ENCODE measurements around the gene AFAP1. TPM values are rescaled to one million over a fixed set of nuclear protein-coding genes. Genes with fewer than 3 reads are reported as not detected.

Gene AFAP1
- total and polyA plus RNA-seq, 2 of the 8 experiments (the other 6 are each of a cell fraction or from before 2014, with no cell fraction given) = 3.6 to 18.2 TPM

DNA sequence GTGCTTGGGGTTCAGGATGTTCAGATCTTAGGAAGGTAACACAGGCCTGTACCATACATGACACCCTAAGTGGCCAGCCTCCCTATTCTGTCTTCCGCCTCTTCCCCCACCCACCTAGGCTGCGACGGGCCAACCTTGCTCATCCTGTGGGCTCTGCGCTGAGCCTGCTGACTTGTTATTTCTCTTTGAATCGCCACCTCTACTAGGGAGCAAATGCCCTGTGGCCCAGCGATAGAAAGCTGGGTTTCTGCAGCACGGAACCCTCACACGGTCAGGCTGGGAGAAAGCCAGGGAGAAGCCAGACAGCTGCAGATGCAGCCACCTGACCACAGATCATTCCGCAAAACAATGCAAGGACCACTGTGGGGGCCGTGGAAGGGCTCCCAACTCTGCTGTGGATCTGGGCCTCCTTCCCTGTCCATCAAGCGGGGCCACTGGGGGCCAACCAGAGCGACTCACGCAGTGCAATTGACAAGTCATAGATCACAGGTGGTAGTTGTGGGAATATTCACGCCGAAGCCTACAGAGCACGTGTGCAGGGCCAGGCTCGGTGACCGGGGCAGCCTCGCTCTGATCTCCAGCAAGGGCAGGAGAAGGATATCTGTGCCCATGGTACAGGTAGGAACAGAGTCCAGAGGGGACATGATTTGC, 227.5 kb downstream of the AFAP1 start:
- H2BK12ac ChIP-seq (ENCODE audit: low read depth, low read length) = no peak overlapping the region
- 91% methylated on average over 19 of the region's 19 CpGs; no CpG with 5 or more reads in 1 of the 2 experiments for WGBS, 2 experiments (ENCODE audit: extremely low coverage in 1 of 2, insufficient coverage in 1 of 2, insufficient read length in 1 of 2, insufficient replicate concordance in 2 of 2, low coverage in 1 of 2, low lambda C conversion rate in 2 of 2, missing lambda C conversion rate in 1 of 2)
- no peak overlapping the region for H3K9ac ChIP-seq (replicated peaks in 1 of 4; ENCODE audit: extremely low read depth in 1 of 4, low read depth in 3 of 4, low read length in 3 of 4)
- no peaks in the 10 kb centered on the region for H3K79me1 ChIP-seq (ENCODE audit: low read depth, low read length)
- H2BK15ac ChIP-seq (ENCODE audit: low read length) = no peak overlapping the region
- no peaks in the 10 kb centered on the region for H3K36me3 ChIP-seq (ENCODE audit: control insufficient read depth in 2 of 4, insufficient read depth in 4 of 4, low read length in 3 of 4)
- H2AFZ ChIP-seq (ENCODE audit: low read length) = no peak overlapping the region
- H3K4ac ChIP-seq (replicated peaks; ENCODE audit: insufficient read length, low read depth, low read length) = no peak overlapping the region
- H2BK5ac ChIP-seq (ENCODE audit: low read depth, low read length) = no peak overlapping the region
- H3K23me2 ChIP-seq (ENCODE audit: low read depth, low read length) = peaks cover 5% of the 10 kb centered on the region
- H3K4me2 ChIP-seq (ENCODE audit: insufficient read depth in 1 of 2, low read depth in 2 of 2, low read length in 2 of 2) = no peak overlapping the region
- DNase-seq (ENCODE audit: low read depth in 1 of 2, low spot score in 2 of 2) (no peak), FAIRE-seq (no peak)
- H3K56ac ChIP-seq (replicated peaks; ENCODE audit: insufficient read length, low read depth, low read length) = no peak overlapping the region
- no peak overlapping the region for H3K4me3 ChIP-seq (ENCODE audit: extremely low read depth in 1 of 4, insufficient read depth in 2 of 4, low read depth in 3 of 4, low read length in 4 of 4)
- H3K27me3 ChIP-seq (replicated peaks in 1 of 4; ENCODE audit: control insufficient read depth in 3 of 4, extremely low read depth in 1 of 4, insufficient read depth in 3 of 4, low read length in 3 of 4) = no peaks in the 10 kb centered on the region; a peak in 2 of 7 replicates
- peak overlapping the region; percentile 74 for H4K91ac ChIP-seq (replicated peaks; ENCODE audit: insufficient read length, low read length)
- no peak overlapping the region for H3K23ac ChIP-seq (ENCODE audit: insufficient read length)
- H2AK5ac ChIP-seq (ENCODE audit: low read depth, low read length) = no peak overlapping the region
- no peak overlapping the region for H4K5ac ChIP-seq (ENCODE audit: insufficient read length, low read depth, low read length)
- no peak overlapping the region for H2BK120ac ChIP-seq (replicated peaks; ENCODE audit: low read depth, low read length)
- H4K8ac ChIP-seq (ENCODE audit: extremely low read depth, insufficient read depth, low read length) = peak overlapping the region; percentile 42; the same call in 1 of the 2 replicates
- CTCF ChIA-PET (ENCODE audit: partially characterized antibody) = interaction anchor here (1.4 to 1.6 kb wide), 2 partner anchors 49 to 188 kb away, joined by 3 to 4 read pairs; no protein-coding TSS in a partner anchor
- H2BK20ac ChIP-seq (ENCODE audit: low read length) = no peak overlapping the region
- no peak overlapping the region for H3K27ac ChIP-seq (ENCODE audit: low read depth, low read length)
- no peaks in the 10 kb centered on the region for H4K20me1 ChIP-seq (replicated peaks in 1 of 2; ENCODE audit: control insufficient read depth in 1 of 2, insufficient read depth in 2 of 2, low read length in 2 of 2)
- POLR2A ChIA-PET (ENCODE audit: partially characterized antibody) = interaction anchor here (1.0 kb wide), 1 partner anchor 291 kb away, joined by 3 read pairs; no protein-coding TSS in a partner anchor
- no peak overlapping the region for H3K18ac ChIP-seq (ENCODE audit: extremely low read depth, low read length)
- H3K79me2 ChIP-seq (ENCODE audit: control insufficient read depth in 1 of 2, insufficient read depth in 2 of 2, low read length in 2 of 2) = no peaks in the 10 kb centered on the region
- peaks cover 0 to 3% (median 0%) of the 10 kb centered on the region in 4 experiments; a peak in 3 of 7 replicates for H3K4me1 ChIP-seq (replicated peaks in 1 of 4; ENCODE audit: control insufficient read depth in 3 of 4, insufficient read depth in 4 of 4, low read length in 3 of 4)
- H3K9me3 ChIP-seq (ENCODE audit: insufficient read depth in 2 of 2, low read depth in 1 of 2, low read length in 1 of 2) = no peaks in the 10 kb centered on the region; a peak in 1 of 4 replicates
- H3K14ac ChIP-seq (ENCODE audit: insufficient read length) = no peak overlapping the region
- no peak for TF ChIP-seq RFX5 (IDR thresholded peaks at IDR 0.05; ENCODE audit: borderline replicate concordance, low read depth, low read length)
- TF ChIP-seq HDAC6 (IDR thresholded peaks at IDR 0.05; ENCODE audit: low read depth, low read length) = no peak
- TF ChIP-seq EGR1 (IDR thresholded peaks at IDR 0.05; ENCODE audit: borderline replicate concordance, low read depth, low read length) = no peak
- TF ChIP-seq SP2 (IDR thresholded peaks at IDR 0.05; ENCODE audit: low read length) = no peak
- TF ChIP-seq BCL11A (IDR thresholded peaks at IDR 0.05; ENCODE audit: low read depth in 2 of 2, low read length in 2 of 2) = no peak
- no peak for TF ChIP-seq SP4 (IDR thresholded peaks at IDR 0.05; ENCODE audit: low read length)
- TF ChIP-seq, protein P1, sequence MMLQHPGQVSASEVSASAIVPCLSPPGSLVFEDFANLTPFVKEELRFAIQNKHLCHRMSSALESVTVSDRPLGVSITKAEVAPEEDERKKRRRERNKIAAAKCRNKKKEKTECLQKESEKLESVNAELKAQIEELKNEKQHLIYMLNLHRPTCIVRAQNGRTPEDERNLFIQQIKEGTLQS (IDR thresholded peaks at IDR 0.05; ENCODE audit: insufficient read depth, low read depth, low read length) = no peak
- TF ChIP-seq CHD2 (IDR thresholded peaks at IDR 0.05; ENCODE audit: low read length) = no peak
- no peak for TF ChIP-seq SIRT6 (IDR thresholded peaks at IDR 0.05; ENCODE audit: low read length)
- no peak for TF ChIP-seq RAD21 (IDR thresholded peaks at IDR 0.05 in 1 of 2, conservative IDR thresholded peaks at IDR 0.05 in 1 of 2; ENCODE audit: low read depth in 2 of 2, low read length in 2 of 2)
- TF ChIP-seq TAF7 (optimal IDR thresholded peaks at IDR 0.05; ENCODE audit: borderline replicate concordance, low read depth, low read length) = no peak
- TF ChIP-seq GABPA (IDR thresholded peaks at IDR 0.05; ENCODE audit: borderline replicate concordance, insufficient read depth, low read length) = no peak
- TF ChIP-seq FOSL1 (IDR thresholded peaks at IDR 0.05; ENCODE audit: insufficient read depth, low read depth, low read length) = no peak

Data from H1 (cell line).